ENCODE results near the gene MYL7. TPM values are rescaled to one million over a fixed set of nuclear protein-coding genes. Genes with fewer than 3 reads are reported as not detected.

The MYL7 gene
- total and polyA plus RNA-seq, 9 of the 15 experiments (the other 6 are each of a cell fraction or from before 2014, with no cell fraction given) = not detected

GRCh38 chr7:44180631-44181030 lies 39.5 kb upstream of the MYL7 start:
- no peaks in the 10 kb centered on the region for H3K4me1 ChIP-seq (replicated peaks in 1 of 2; ENCODE audit: control insufficient read depth in 2 of 2, insufficient read depth in 2 of 2, low read length in 2 of 2)
- no peaks in the 10 kb centered on the region for H4K20me1 ChIP-seq (replicated peaks; ENCODE audit: control insufficient read depth, insufficient read depth, low read length)
- in situ Hi-C loops (cut with MboI) = no loop called here
- no peak overlapping the region for H3K4me3 ChIP-seq
- no peaks in the 10 kb centered on the region for H3K79me2 ChIP-seq (ENCODE audit: control insufficient read depth, insufficient read depth, low read length)
- no TSS peak for BruUV-seq (replicated peaks)
- intact Hi-C loops (cut with micrococcal nuclease) = no loop called here
- POLR2A ChIA-PET = interaction anchor here (1.1 to 1.3 kb wide), 2 partner anchors 11 to 13 kb away, joined by 3 to 4 read pairs; no protein-coding TSS in a partner anchor
- H3K27me3 ChIP-seq (ENCODE audit: control insufficient read depth in 2 of 2, insufficient read depth in 2 of 2, low read length in 2 of 2) = peaks cover 26 to 42% of the 10 kb centered on the region in 2 experiments
- CTCF ChIA-PET (ENCODE audit: low intra/inter-chr PET ratio) = no interaction called here
- no peak overlapping the region for H3K4me2 ChIP-seq (ENCODE audit: insufficient read depth, low read length)
- no peak overlapping the region for H3K9ac ChIP-seq (ENCODE audit: insufficient read depth in 1 of 2, low read depth in 2 of 2, low read length in 2 of 2)
- DNase-seq (ENCODE audit: extremely low read depth in 1 of 4, low spot score in 3 of 4) = no peak
- 0% methylated on average over 3 of the region's 3 CpGs for WGBS (ENCODE audit: insufficient coverage, low coverage, missing lambda C conversion rate)
- FAIRE-seq = no peak
- no peak overlapping the region for H3K27ac ChIP-seq (ENCODE audit: extremely low read depth, low read depth, low read length)
- TF ChIP-seq BRD9 (IDR thresholded peaks at IDR 0.05; ENCODE audit: low read depth, partially characterized antibody) (no peak), CBX5 (IDR thresholded peaks at IDR 0.05; ENCODE audit: borderline replicate concordance, low read depth) (no peak), SREBF2 (CRISPR knock-in tag; IDR thresholded peaks at IDR 0.05) (no peak), MECOM (CRISPR knock-in tag; IDR thresholded peaks at IDR 0.05) (no peak), HOXB6 (CRISPR knock-in tag; IDR thresholded peaks at IDR 0.05; ENCODE audit: borderline replicate concordance) (no peak), KDM1A (IDR thresholded peaks at IDR 0.05) (no peak), BCL6 (CRISPR knock-in tag; IDR thresholded peaks at IDR 0.05) (no peak), CBFA2T2 (conservative IDR thresholded peaks at IDR 0.05) (no peak), GMEB1 (CRISPR knock-in tag; IDR thresholded peaks at IDR 0.05) (no peak), ARHGAP35 (IDR thresholded peaks at IDR 0.05; ENCODE audit: partially characterized antibody) (no peak), FOXP4 (CRISPR knock-in tag; IDR thresholded peaks at IDR 0.05; ENCODE audit: borderline replicate concordance) (no peak), ELF2 (CRISPR knock-in tag; IDR thresholded peaks at IDR 0.05) (no peak), KAT8 (IDR thresholded peaks at IDR 0.05; ENCODE audit: low read depth) (no peak), ZNF274 (IDR thresholded peaks at IDR 0.05; ENCODE audit: borderline replicate concordance, low read depth, low read length) (no peak), TFAP4 (CRISPR knock-in tag; IDR thresholded peaks at IDR 0.05; ENCODE audit: borderline replicate concordance) (no peak), POLR2AphosphoS2 (IDR thresholded peaks at IDR 0.05; ENCODE audit: low read length) (no peak), RBFOX2 (IDR thresholded peaks at IDR 0.05; ENCODE audit: low read depth, low read length) (no peak)
- TF ChIP-seq, protein P1, sequence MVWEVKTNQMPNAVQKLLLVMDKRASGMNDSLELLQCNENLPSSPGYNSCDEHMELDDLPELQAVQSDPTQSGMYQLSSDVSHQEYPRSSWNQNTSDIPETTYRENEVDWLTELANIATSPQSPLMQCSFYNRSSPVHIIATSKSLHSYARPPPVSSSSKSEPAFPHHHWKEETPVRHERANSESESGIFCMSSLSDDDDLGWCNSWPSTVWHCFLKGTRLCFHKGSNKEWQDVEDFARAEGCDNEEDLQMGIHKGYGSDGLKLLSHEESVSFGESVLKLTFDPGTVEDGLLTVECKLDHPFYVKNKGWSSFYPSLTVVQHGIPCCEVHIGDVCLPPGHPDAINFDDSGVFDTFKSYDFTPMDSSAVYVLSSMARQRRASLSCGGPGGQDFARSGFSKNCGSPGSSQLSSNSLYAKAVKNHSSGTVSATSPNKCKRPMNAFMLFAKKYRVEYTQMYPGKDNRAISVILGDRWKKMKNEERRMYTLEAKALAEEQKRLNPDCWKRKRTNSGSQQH (CRISPR knock-in tag; IDR thresholded peaks at IDR 0.05) = no peak
- no peak for ATAC-seq
- H3K9me1 ChIP-seq (ENCODE audit: control insufficient read depth, insufficient read depth, low read length) = no peaks in the 10 kb centered on the region
- no peak overlapping the region for H2AFZ ChIP-seq (ENCODE audit: low read depth, low read length)
- no peaks in the 10 kb centered on the region for H3K36me3 ChIP-seq (ENCODE audit: control insufficient read depth, insufficient read depth, low read length)
- H3K9me3 ChIP-seq (replicated peaks; ENCODE audit: control insufficient read depth, insufficient read depth, low read depth, low read length) = peaks cover 10% of the 10 kb centered on the region
